Neural cell (in vitro differentiated cells): ENCODE measurements around the gene MPEG1. TPM values are rescaled to one million over a fixed set of nuclear protein-coding genes. Genes with fewer than 3 reads are reported as not detected.

ENCODE experiments used
- H2AFZ ChIP-seq: fragments of 200-600, 300-800 bp; sonication (generic), shearing (Covaris generic); 2 replicates; pipeline ENCODE4 v1.6.0; 2014; ENCODE audit warnings: low read depth, mild to moderate bottlenecking, antibody characterized with exemption, low read length, moderate library complexity
- H3F3A ChIP-seq: fragments of 200-600 bp; shearing (Covaris generic); 2 replicates; pipeline ENCODE4 v1.6.1; 2016; ENCODE audit warnings: mild to moderate bottlenecking, moderate library complexity, mixed read lengths, antibody characterized with exemption, low read length; ENCODE audit not compliant: insufficient read depth, poor library complexity, severe bottlenecking
- H3K27ac ChIP-seq: fragments of 200-600, 300-800 bp; sonication (generic), shearing (Covaris generic); 2 replicates; pipeline ENCODE4 v1.5.1; 2014; ENCODE audit warnings: mild to moderate bottlenecking, low read length, moderate library complexity
- H3K27me3 ChIP-seq: fragments of 300-800, 200-600 bp; sonication (generic), shearing (Covaris generic); 2 replicates; pipeline ENCODE4 v1.6.0; 2014; ENCODE audit warnings: mild to moderate bottlenecking, low read depth, low read length, moderate library complexity; ENCODE audit not compliant: insufficient read depth
- H3K36me3 ChIP-seq: fragments of 300-800, 200-600 bp; sonication (generic), shearing (Covaris generic); 2 replicates; pipeline ENCODE4 v1.5.1; 2014; ENCODE audit warnings: mild to moderate bottlenecking, antibody characterized with exemption, low read length, moderate library complexity; ENCODE audit not compliant: insufficient read depth
- H3K4me2 ChIP-seq: fragments of 300-800, 200-600 bp; sonication (generic), shearing (Covaris generic); 2 replicates; pipeline ENCODE4 v1.6.0; 2014; ENCODE audit warnings: mild to moderate bottlenecking, low read length
- H3K4me3 ChIP-seq: fragments of 300-800, 200-600 bp; sonication (generic), shearing (Covaris generic); 2 replicates; pipeline ENCODE4 v1.5.1; 2014; ENCODE audit warnings: mild to moderate bottlenecking, low read length, moderate library complexity
- H3K79me2 ChIP-seq: fragments of 200-600 bp; shearing (Covaris generic); replicated peaks from 2 replicates; pipeline ENCODE4 v1.6.0; 2014; ENCODE audit warnings: mild to moderate bottlenecking, low read length, moderate library complexity; ENCODE audit not compliant: insufficient read depth
- H3K9ac ChIP-seq: fragments of 300-800, 200-600 bp; sonication (generic), shearing (Covaris generic); 2 replicates; pipeline ENCODE4 v1.6.1; 2016; ENCODE audit warnings: mild to moderate bottlenecking, low read length, mixed read lengths
- H3K9me2 ChIP-seq: fragments of 200-600 bp; shearing (Covaris generic); 2 replicates; pipeline ENCODE4 v1.6.1; 2016; ENCODE audit warnings: mild to moderate bottlenecking, low read length, mixed read lengths; ENCODE audit not compliant: insufficient read depth
- H3K9me3 ChIP-seq: fragments of 200-600, 300-800 bp; sonication (generic), shearing (Covaris generic); 2 replicates; pipeline ENCODE4 v1.6.1; 2016; ENCODE audit warnings: mild to moderate bottlenecking, mixed run types, low read length, moderate library complexity, mixed read lengths
- H4K20me1 ChIP-seq: fragments of 200-600 bp; shearing (Covaris generic); 2 replicates; pipeline ENCODE4 v1.6.1; 2016; ENCODE audit warnings: mild to moderate bottlenecking, mixed run types; ENCODE audit not compliant: insufficient read depth
- CTCF ChIP-seq: fragments of 450-650 bp; IDR thresholded peaks from 2 replicates; pipeline ENCODE4 v1.5.1; 2014; ENCODE audit warnings: antibody characterized with exemption, mild to moderate bottlenecking, moderate library complexity; ENCODE audit not compliant: poor library complexity, severe bottlenecking
- EP300 ChIP-seq: fragments of 450-650 bp; conservative IDR thresholded peaks from 2 replicates; pipeline ENCODE4 v1.6.1; 2014; ENCODE audit warnings: antibody characterized with exemption, mild to moderate bottlenecking, moderate library complexity; ENCODE audit not compliant: poor library complexity, severe bottlenecking
- EZH2 ChIP-seq: fragments of 200-600, 300-800 bp; shearing (Covaris generic), sonication (generic); IDR thresholded peaks from 2 replicates; pipeline ENCODE4 v1.6.1; 2014; ENCODE audit warnings: antibody characterized with exemption, low read length, borderline replicate concordance, mild to moderate bottlenecking; ENCODE audit not compliant: insufficient read depth, poor library complexity, severe bottlenecking
- MXI1 ChIP-seq: fragments of 450-650 bp; conservative IDR thresholded peaks from 2 replicates; pipeline ENCODE4 v1.6.1; 2014; ENCODE audit warnings: antibody characterized with exemption, mild to moderate bottlenecking; ENCODE audit not compliant: poor library complexity, severe bottlenecking
- POLR2AphosphoS5 ChIP-seq: IDR thresholded peaks from 2 replicates; pipeline ENCODE4 v1.6.1; 2012
- RAD21 ChIP-seq: fragments of 450-650 bp; conservative IDR thresholded peaks from 2 replicates; pipeline ENCODE4 v1.6.1; 2014; ENCODE audit warnings: antibody characterized with exemption, mild to moderate bottlenecking, moderate library complexity
- REST ChIP-seq: IDR thresholded peaks from 2 replicates; pipeline ENCODE4 v1.6.1; 2012; ENCODE audit warnings: borderline replicate concordance
- SMC3 ChIP-seq: fragments of 450-650 bp; conservative IDR thresholded peaks from 2 replicates; pipeline ENCODE4 v1.6.1; 2014; ENCODE audit warnings: antibody characterized with exemption, mild to moderate bottlenecking, moderate library complexity; ENCODE audit not compliant: poor library complexity
- TAF1 ChIP-seq: IDR thresholded peaks from 2 replicates; pipeline ENCODE4 v1.6.1; 2012; ENCODE audit warnings: low read depth
- polyA plus RNA-seq: library from polyadenylated mRNA; depleted of rRNA; stranded (reverse); fragments of >200 nt; gene quantifications from 2 replicates; pipeline ENCODE4 v1.2.3, GENCODE V29; 2014

The MPEG1 gene
- polyA plus RNA-seq, 1 donor from 2014 or later = 0.21 TPM

- H3K4me2 ChIP-seq = no peak overlapping the region
- no peaks in the 10 kb centered on the region for H3K9me2 ChIP-seq
- no peaks in the 10 kb centered on the region for H4K20me1 ChIP-seq
- no peaks in the 10 kb centered on the region for H3K79me2 ChIP-seq
- TF ChIP-seq SMC3 (no peak), POLR2AphosphoS5 (no peak), EP300 (no peak), REST (no peak), TAF1 (no peak), CTCF (no peak), MXI1 (no peak), RAD21 (no peak), EZH2 (no peak)
- no peaks in the 10 kb centered on the region for H3F3A ChIP-seq
- H3K4me3 ChIP-seq = no peak overlapping the region
- H3K27me3 ChIP-seq = no peaks in the 10 kb centered on the region
- no peak overlapping the region for H3K9ac ChIP-seq
- no peaks in the 10 kb centered on the region for H3K9me3 ChIP-seq
- H2AFZ ChIP-seq = no peak overlapping the region
- H3K27ac ChIP-seq = no peak overlapping the region
- no peaks in the 10 kb centered on the region for H3K36me3 ChIP-seq
These were observed 5.6 kb upstream of the MPEG1 start for GRCh38 chr11:59218319-59218718.

- Histone ChIP-seq H3K9ac (no peak overlapping the region), H3K36me3 (no peaks in the 10 kb centered on the region), H2AFZ (no peak overlapping the region), H3K79me2 (no peaks in the 10 kb centered on the region), H3K4me3 (no peak overlapping the region), H3F3A (no peaks in the 10 kb centered on the region), H3K27ac (no peak overlapping the region), H3K9me2 (no peaks in the 10 kb centered on the region), H3K9me3 (no peaks in the 10 kb centered on the region), H3K27me3 (no peaks in the 10 kb centered on the region), H3K4me2 (no peak overlapping the region), H4K20me1 (no peaks in the 10 kb centered on the region)
- TF ChIP-seq TAF1 = no peak
- TF ChIP-seq REST = no peak
- no peak for TF ChIP-seq CTCF
- no peak for TF ChIP-seq SMC3
- TF ChIP-seq RAD21 = no peak
- TF ChIP-seq EP300 = no peak
- TF ChIP-seq EZH2 = no peak
- no peak for TF ChIP-seq MXI1
- no peak for TF ChIP-seq POLR2AphosphoS5
These were observed 4.2 kb upstream of the MPEG1 start for GRCh38 chr11:59216641-59217564.
